Esophagus muscularis mucosa (tissue), 3 donors: ENCODE data around the gene RASIP1.

Source experiments
- CTCF ChIP-seq, 3 experiments: fragments of 200-600 bp in 2 of 3; fragments of 450-650 bp in 1 of 3; sonication (generic) in 2 of 3; IDR thresholded peaks; one replicate each; pipeline ENCODE4 v1.5.1; 2017 to 2019; ENCODE audit warnings: antibody characterized with exemption in 3 of 3, mild to moderate bottlenecking in 2 of 3, moderate library complexity in 1 of 3
- POLR2AphosphoS5 ChIP-seq, 2 donors: sonication (generic); formaldehyde crosslinking; IDR thresholded peaks; one replicate each; pipeline ENCODE4 v1.6.1; 2017; ENCODE audit warnings: antibody characterized with exemption in 2 of 2

GRCh38 chr19:48731452-48731851 is 9.0 kb downstream of the RASIP1 start:
- no peak for TF ChIP-seq POLR2AphosphoS5 (IDR thresholded peaks at IDR 0.05)
- TF ChIP-seq CTCF (IDR thresholded peaks at IDR 0.05) = no peak
